Sigmoid colon (tissue), 7 donors: ENCODE data around the gene G6PC1. TPM values are rescaled to one million over a fixed set of nuclear protein-coding genes. Genes with fewer than 3 reads are reported as not detected.

Experiments
- DNase-seq: peaks from one replicate; pipeline ENCODE4 v3.0.0-alpha.2; 2019
- H3K27ac ChIP-seq, 4 donors: fragments of 200-600 bp; sonication (generic); one replicate each; pipeline ENCODE4 v1.5.1; 2016 to 2019; ENCODE audit warnings: mild to moderate bottlenecking in 1 of 4
- H3K27me3 ChIP-seq, 3 donors: fragments of 200-600 bp; sonication (generic); one replicate each; pipeline ENCODE4 v1.5.1; 2019; ENCODE audit warnings: mild to moderate bottlenecking in 1 of 3
- H3K36me3 ChIP-seq, 4 donors: fragments of 200-600 bp; sonication (generic); one replicate each; pipeline ENCODE4 v1.5.1; 2016 to 2019
- H3K4me1 ChIP-seq, 4 donors: fragments of 200-600 bp; sonication (generic); one replicate each; pipeline ENCODE4 v1.5.1; 2017 to 2019
- H3K4me3 ChIP-seq, 4 donors: fragments of 200-600 bp; sonication (generic); one replicate each; pipeline ENCODE4 v1.5.1; 2017 to 2019; ENCODE audit warnings: mild to moderate bottlenecking in 2 of 4, moderate library complexity in 1 of 4
- H3K9me3 ChIP-seq, 4 donors: fragments of 200-600 bp in 3 of 4; sonication (generic) in 3 of 4; one replicate each; pipeline versions ENCODE4 v1.5.1 to v1.6.1; 2013 to 2019
- CTCF ChIP-seq, 4 experiments: fragments of 450-650 bp in 3 of 4; fragments of 200-600 bp in 1 of 4; IDR thresholded peaks; one replicate each; pipeline ENCODE4 v1.5.1; 2016 to 2019; ENCODE audit warnings: antibody characterized with exemption in 4 of 4, mild to moderate bottlenecking in 3 of 4, moderate library complexity in 2 of 4
- EP300 ChIP-seq, 4 donors: sonication (generic); formaldehyde crosslinking; IDR thresholded peaks; one replicate each; pipeline ENCODE4 v1.6.1; 2017; ENCODE audit warnings: antibody characterized with exemption in 4 of 4
- POLR2A ChIP-seq, 2 donors: fragments of 450-650 bp; IDR thresholded peaks; one replicate each; pipeline ENCODE4 v1.6.1; 2016; ENCODE audit warnings: antibody characterized with exemption in 2 of 2, mild to moderate bottlenecking in 2 of 2, moderate library complexity in 2 of 2
- POLR2AphosphoS5 ChIP-seq, 4 donors: sonication (generic); formaldehyde crosslinking; IDR thresholded peaks; one replicate each; pipeline ENCODE4 v1.6.1; 2017; ENCODE audit warnings: antibody characterized with exemption in 4 of 4
- WGBS, 2 donors: extraction: QIAGEN DNeasy Blood & Tissue Kit; methylation state at CpG; one replicate each; pipeline ENCODE4 v1.1.7; 2013; 5-methylcytosine and 5-hydroxymethylcytosine counted together
- intact Hi-C: fragments of 100-400 bp; cut with DNase I; formaldehyde crosslinking; loops from one replicate; pipeline ENCODE4 v1.15.1; 2023
- polyA plus RNA-seq, 3 donors: library from polyadenylated mRNA; stranded (reverse); fragments of 200-250 nt; gene quantifications; one replicate each; pipeline ENCODE4 v1.2.3, GENCODE V29; 2013
- small RNA-seq, 3 donors: library from RNA; depleted of rRNA; stranded (forward); fragments of <200 nt; gene quantifications; one replicate each; pipeline ENCODE3, GENCODE V24; 2016
- total RNA-seq, 4 donors: library from RNA; depleted of rRNA; stranded (reverse); fragments of >200 nt; gene quantifications; one replicate each; pipeline ENCODE4 v1.1.0, GENCODE V29; 2016
- donor health status: healthy with polysubstance abuse.
- donor health status: Bipolar disorder and iron deficiency.
- donor health status: healthy.

G6PC1 gene
- total and polyA plus RNA-seq, 7 donors, result 0.23 TPM; not detected in 6

GRCh38 chr17:42944211-42944610, 43.6 kb downstream of the G6PC1 start:
- H3K27ac ChIP-seq, result no peak overlapping the region
- H3K4me3 ChIP-seq, result no peak overlapping the region
- DNase-seq, result no peak
- peaks cover 0 to 9% (median 6%) of the 10 kb centered on the region in 4 donors for H3K4me1 ChIP-seq
- H3K27me3 ChIP-seq, result no peaks in the 10 kb centered on the region
- 12 to 45% methylated on average over 3 of the region's 3 CpGs for WGBS, 2 donors
- intact Hi-C loops, result no loop called here
- H3K36me3 ChIP-seq, result peaks cover 0 to 12% (median 0%) of the 10 kb centered on the region in 4 donors
- H3K9me3 ChIP-seq, result no peaks in the 10 kb centered on the region
- no peak for TF ChIP-seq POLR2AphosphoS5 (IDR thresholded peaks at IDR 0.05)
- no peak for TF ChIP-seq POLR2A (IDR thresholded peaks at IDR 0.05)
- no peak for TF ChIP-seq CTCF (IDR thresholded peaks at IDR 0.05)
- no peak for TF ChIP-seq EP300 (IDR thresholded peaks at IDR 0.05)

GRCh38 chr17:42946812-42947211, 46.2 kb downstream of the G6PC1 start:
- TF ChIP-seq POLR2AphosphoS5 (IDR thresholded peaks at IDR 0.05) (no peak), POLR2A (IDR thresholded peaks at IDR 0.05) (no peak), CTCF (IDR thresholded peaks at IDR 0.05) (no peak), EP300 (IDR thresholded peaks at IDR 0.05) (no peak)
- peaks cover 0 to 9% (median 6%) of the 10 kb centered on the region in 4 donors for H3K4me1 ChIP-seq
- intact Hi-C loops, result no loop called here
- no peak for DNase-seq
- no peaks in the 10 kb centered on the region for H3K27me3 ChIP-seq
- peak overlapping the region in 2 of 4 donors; percentile 35 to 56 for H3K27ac ChIP-seq
- H3K4me3 ChIP-seq, result no peak overlapping the region
- H3K36me3 ChIP-seq, result peaks cover 0 to 38% (median 21%) of the 10 kb centered on the region in 4 donors
- WGBS, 2 donors, result 17 to 77% methylated on average over 1 of the region's 1 CpG
- H3K9me3 ChIP-seq, result no peaks in the 10 kb centered on the region

GRCh38 chr17:42950044-42950783, 49.6 kb downstream of the G6PC1 start:
- TF ChIP-seq POLR2AphosphoS5 (IDR thresholded peaks at IDR 0.05) (no peak), EP300 (IDR thresholded peaks at IDR 0.05) (no peak), CTCF (IDR thresholded peaks at IDR 0.05) (no peak), POLR2A (IDR thresholded peaks at IDR 0.05) (no peak)
- Histone ChIP-seq H3K9me3 (no peaks in the 10 kb centered on the region), H3K36me3 (peaks cover 10 to 72% (median 44%) of the 10 kb centered on the region in 4 donors), H3K27ac (no peak overlapping the region), H3K27me3 (no peaks in the 10 kb centered on the region), H3K4me1 (peaks cover 0 to 8% (median 6%) of the 10 kb centered on the region in 4 donors), H3K4me3 (no peak overlapping the region)
- no peak for DNase-seq
- intact Hi-C loops, result no loop called here
- 86 to 93% methylated on average over 13 of the region's 13 CpGs for WGBS, 2 donors

Small RNA genes within 50 kb of the gene (small RNA-seq; reads per million reads assigned to genes)
- gene RF00561, result 0 reads per million in 3 donors
- 0 reads per million in 3 donors for gene RNU6-287P

Other genes starting within 250 kb of the G6PC1 start
- gene TUBG2, start 241.5 kb upstream of the G6PC1 start, total RNA-seq, result 10 to 100 TPM; 28.0 to 57.3 (median 33.6) TPM
- gene TUBG2, start 241.5 kb upstream of the G6PC1 start, polyA plus RNA-seq, result 1 to 10 TPM; 1.2 to 6.6 (median 4.2) TPM
- gene PLEKHH3, start 223.8 kb upstream of the G6PC1 start, total RNA-seq, result 10 to 100 TPM; 12.3 to 25.2 (median 20.1) TPM
- 10 to 100 TPM in 1 of 3 donors, 1 to 10 TPM in 2; 4.4 to 14.7 (median 9.6) TPM for gene PLEKHH3, start 223.8 kb upstream of the G6PC1 start, polyA plus RNA-seq
- gene CCR10, start 219.0 kb upstream of the G6PC1 start, total RNA-seq, result 1 to 10 TPM; 2.3 to 9.2 (median 3.5) TPM
- gene CCR10, start 219.0 kb upstream of the G6PC1 start, polyA plus RNA-seq, result 1 to 10 TPM in 1 of 3 donors, not detected in 2; 1.2 TPM
- gene CNTNAP1, start 218.3 kb upstream of the G6PC1 start, total RNA-seq, result 10 to 100 TPM in 3 of 4 donors, 1 to 10 TPM in 1; 7.4 to 46.8 (median 14.9) TPM
- gene CNTNAP1, start 218.3 kb upstream of the G6PC1 start, polyA plus RNA-seq, result 1 to 10 TPM in 1 of 3 donors, under 1 TPM in 2; under 0.01 to 7.7 (median 0.23) TPM
- gene EZH1, start 155.8 kb upstream of the G6PC1 start, total RNA-seq, result 10 to 100 TPM; 41.5 to 68.1 (median 42.3) TPM
- 10 to 100 TPM in 1 of 3 donors, 1 to 10 TPM in 2; 5.3 to 24.1 (median 6.6) TPM for gene EZH1, start 155.8 kb upstream of the G6PC1 start, polyA plus RNA-seq
- gene RAMP2, start 139.6 kb upstream of the G6PC1 start, total RNA-seq, result 10 to 100 TPM; 11.2 to 26.6 (median 18.4) TPM
- gene RAMP2, start 139.6 kb upstream of the G6PC1 start, polyA plus RNA-seq, result 10 to 100 TPM in 2 of 3 donors, 1 to 10 TPM in 1; 2.3 to 21.0 (median 16.7) TPM
- gene VPS25, start 127.3 kb upstream of the G6PC1 start, total RNA-seq, result 10 to 100 TPM; 27.1 to 40.3 (median 37.3) TPM
- gene VPS25, start 127.3 kb upstream of the G6PC1 start, polyA plus RNA-seq, result 100 to 1,000 TPM; 103 to 135 (median 105) TPM
- under 1 TPM in 1 of 4 donors, not detected in 3; 0.28 TPM for gene WNK4, start 120.2 kb upstream of the G6PC1 start, total RNA-seq
- 10 to 100 TPM; 13.2 to 14.4 (median 14.0) TPM for gene WNK4, start 120.2 kb upstream of the G6PC1 start, polyA plus RNA-seq
- 100 to 1,000 TPM in 1 of 4 donors, 10 to 100 TPM in 3; 73.4 to 100 (median 98.2) TPM for gene COA3, start 102.1 kb upstream of the G6PC1 start, total RNA-seq
- gene COA3, start 102.1 kb upstream of the G6PC1 start, polyA plus RNA-seq, result 100 to 1,000 TPM; 282 to 382 (median 295) TPM
- gene CNTD1, start 101.9 kb upstream of the G6PC1 start, total RNA-seq, result under 1 TPM in 1 of 4 donors, not detected in 3; 0.33 TPM
- gene CNTD1, start 101.9 kb upstream of the G6PC1 start, polyA plus RNA-seq, result 1 to 10 TPM in 2 of 3 donors, under 1 TPM in 1; 0.42 to 7.2 (median 4.2) TPM
- gene BECN1, start 76.5 kb upstream of the G6PC1 start, total RNA-seq, result 100 to 1,000 TPM; 139 to 215 (median 161) TPM
- gene BECN1, start 76.5 kb upstream of the G6PC1 start, polyA plus RNA-seq, result 100 to 1,000 TPM in 2 of 3 donors, 10 to 100 TPM in 1; 98.8 to 141 (median 131) TPM
- 10 to 100 TPM; 34.3 to 69.1 (median 57.5) TPM for gene PSME3, start 67.4 kb upstream of the G6PC1 start, total RNA-seq
- gene PSME3, start 67.4 kb upstream of the G6PC1 start, polyA plus RNA-seq, result 10 to 100 TPM; 59.5 to 94.9 (median 69.4) TPM
- 1 to 10 TPM; 1.2 to 2.1 (median 1.4) TPM for gene AOC2, start 56.2 kb upstream of the G6PC1 start, total RNA-seq
- gene AOC2, start 56.2 kb upstream of the G6PC1 start, polyA plus RNA-seq, result 1 to 10 TPM in 1 of 3 donors, not detected in 2; 1.2 TPM
- gene AOC3, start 49.6 kb upstream of the G6PC1 start, total RNA-seq, result 100 to 1,000 TPM in 2 of 4 donors, 10 to 100 TPM in 2; 58.1 to 227 (median 107) TPM
- 10 to 100 TPM in 1 of 3 donors, 1 to 10 TPM in 2; 3.5 to 32.7 (median 5.4) TPM for gene AOC3, start 49.6 kb upstream of the G6PC1 start, polyA plus RNA-seq
- gene AARSD1, start 63.7 kb downstream of the G6PC1 start, total RNA-seq, result 10 to 100 TPM; 18.5 to 41.3 (median 25.7) TPM
- 10 to 100 TPM; 14.6 to 41.5 (median 21.6) TPM for gene AARSD1, start 63.7 kb downstream of the G6PC1 start, polyA plus RNA-seq
- 10 to 100 TPM in 1 of 4 donors, 1 to 10 TPM in 3; 6.8 to 13.6 (median 9.5) TPM for gene PTGES3L, start 79.3 kb downstream of the G6PC1 start, total RNA-seq
- gene PTGES3L, start 79.3 kb downstream of the G6PC1 start, polyA plus RNA-seq, result 1 to 10 TPM; 2.1 to 4.8 (median 2.4) TPM
- 10 to 100 TPM in 3 of 4 donors, 1 to 10 TPM in 1; 10.0 to 13.8 (median 12.1) TPM for gene RUNDC1, start 79.8 kb downstream of the G6PC1 start, total RNA-seq
- gene RUNDC1, start 79.8 kb downstream of the G6PC1 start, polyA plus RNA-seq, result 10 to 100 TPM in 2 of 3 donors, 1 to 10 TPM in 1; 8.4 to 14.7 (median 10.2) TPM
- 1,000 to 10,000 TPM; 1,576 to 2,828 (median 2,217) TPM for gene RPL27, start 97.6 kb downstream of the G6PC1 start, total RNA-seq
- gene RPL27, start 97.6 kb downstream of the G6PC1 start, polyA plus RNA-seq, result 1,000 to 10,000 TPM; 3,316 to 4,569 (median 3,351) TPM
- 10 to 100 TPM; 22.4 to 60.2 (median 45.1) TPM for gene IFI35, start 106.0 kb downstream of the G6PC1 start, total RNA-seq
- gene IFI35, start 106.0 kb downstream of the G6PC1 start, polyA plus RNA-seq, result 10 to 100 TPM; 48.6 to 77.9 (median 65.1) TPM
- 100 to 1,000 TPM in 3 of 4 donors, 10 to 100 TPM in 1; 77.5 to 164 (median 152) TPM for gene VAT1, start 121.6 kb downstream of the G6PC1 start, total RNA-seq
- 10 to 100 TPM; 43.0 to 85.9 (median 44.6) TPM for gene VAT1, start 121.6 kb downstream of the G6PC1 start, polyA plus RNA-seq
- gene RND2, start 124.4 kb downstream of the G6PC1 start, total RNA-seq, result 1 to 10 TPM; 2.5 to 4.6 (median 2.8) TPM
- under 1 TPM; 0.23 to 0.63 (median 0.60) TPM for gene RND2, start 124.4 kb downstream of the G6PC1 start, polyA plus RNA-seq
- 10 to 100 TPM in 1 of 4 donors, 1 to 10 TPM in 3; 5.4 to 10.2 (median 6.1) TPM for gene BRCA1, start 224.6 kb downstream of the G6PC1 start, total RNA-seq
- 1 to 10 TPM in 2 of 3 donors, under 1 TPM in 1; 0.60 to 9.9 (median 2.5) TPM for gene BRCA1, start 224.6 kb downstream of the G6PC1 start, polyA plus RNA-seq